PC-9 (cell line): Measurements from ENCODE around the gene KCNN1.

ENCODE experiments used
- EZH2 ChIP-seq: fragments of 200-600 bp; sonication (generic); IDR thresholded peaks from 2 replicates; pipeline ENCODE4 v1.8.0; 2017; ENCODE audit warnings: antibody characterized with exemption, low read depth
- TF ChIP-seq, protein P1 (sequence below): fragments of 200-600 bp; sonication (generic); conservative IDR thresholded peaks from 2 replicates; pipeline ENCODE4 v1.6.1; 2017; ENCODE audit warnings: mixed run types, antibody characterized with exemption, mild to moderate bottlenecking, moderate library complexity

DNA sequence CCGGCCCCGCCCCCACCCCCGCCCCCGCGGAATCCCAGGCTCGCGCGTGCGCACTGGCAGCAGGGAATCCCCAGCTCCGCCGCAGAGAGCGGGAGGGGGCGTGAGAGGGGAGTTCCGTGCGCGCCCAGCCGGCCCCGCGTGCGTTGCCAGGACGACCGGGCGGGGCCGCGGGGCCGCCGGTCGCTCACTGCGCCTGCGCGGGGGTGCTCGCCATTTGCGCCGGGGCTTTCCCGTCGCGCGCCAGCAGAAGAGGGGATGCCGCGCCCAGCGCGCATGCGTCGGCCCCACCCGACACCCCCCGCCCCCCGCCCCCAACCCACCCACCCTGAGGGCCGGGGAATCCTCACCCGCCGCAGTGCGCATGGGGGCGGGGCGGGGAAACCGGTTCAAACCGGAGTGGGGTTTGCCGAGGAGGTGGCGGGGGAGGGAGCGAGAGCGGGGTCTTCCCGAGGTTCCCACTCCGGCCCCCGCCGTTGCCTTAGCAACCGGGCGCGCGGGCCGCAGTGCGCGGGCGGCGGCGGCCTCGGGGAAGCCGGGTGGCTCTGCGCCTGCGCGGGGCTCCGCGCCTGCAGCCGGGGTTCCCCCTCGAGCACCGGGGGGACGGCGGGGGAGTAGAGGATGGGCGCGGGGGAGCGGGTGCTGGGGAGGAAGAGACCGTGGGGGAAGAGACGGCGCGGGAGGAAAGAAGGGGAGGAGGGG, 18.9 kb upstream of the KCNN1 start:
- no peak for TF ChIP-seq EZH2
- TF ChIP-seq, protein P1, sequence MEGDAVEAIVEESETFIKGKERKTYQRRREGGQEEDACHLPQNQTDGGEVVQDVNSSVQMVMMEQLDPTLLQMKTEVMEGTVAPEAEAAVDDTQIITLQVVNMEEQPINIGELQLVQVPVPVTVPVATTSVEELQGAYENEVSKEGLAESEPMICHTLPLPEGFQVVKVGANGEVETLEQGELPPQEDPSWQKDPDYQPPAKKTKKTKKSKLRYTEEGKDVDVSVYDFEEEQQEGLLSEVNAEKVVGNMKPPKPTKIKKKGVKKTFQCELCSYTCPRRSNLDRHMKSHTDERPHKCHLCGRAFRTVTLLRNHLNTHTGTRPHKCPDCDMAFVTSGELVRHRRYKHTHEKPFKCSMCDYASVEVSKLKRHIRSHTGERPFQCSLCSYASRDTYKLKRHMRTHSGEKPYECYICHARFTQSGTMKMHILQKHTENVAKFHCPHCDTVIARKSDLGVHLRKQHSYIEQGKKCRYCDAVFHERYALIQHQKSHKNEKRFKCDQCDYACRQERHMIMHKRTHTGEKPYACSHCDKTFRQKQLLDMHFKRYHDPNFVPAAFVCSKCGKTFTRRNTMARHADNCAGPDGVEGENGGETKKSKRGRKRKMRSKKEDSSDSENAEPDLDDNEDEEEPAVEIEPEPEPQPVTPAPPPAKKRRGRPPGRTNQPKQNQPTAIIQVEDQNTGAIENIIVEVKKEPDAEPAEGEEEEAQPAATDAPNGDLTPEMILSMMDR = no peak
